SK-N-SH (cell line): ENCODE measurements around the gene USHBP1. TPM values are rescaled to one million over a fixed set of nuclear protein-coding genes. Genes with fewer than 3 reads are reported as not detected.
A peak's percentile ranks its signal among the peaks of the same experiment; 100 is the strongest.

Experiments
- CTCF ChIA-PET: fragments of 300-600, 350-600 bp; formaldehyde crosslinking; extraction: SDS; loops from one replicate; lab custom pipeline; 2021; lab: Yijun Ruan, JAX
- POLR2A ChIA-PET: fragments of 350-600 bp; sonication (Branson Sonifier 250); formaldehyde crosslinking; extraction: SDS; loops from one replicate; lab custom pipeline; 2020; ENCODE audit warnings: antibody characterized with exemption, inconsistent platforms; lab: Yijun Ruan, JAX
- DNase-seq: peaks from one replicate; pipeline ENCODE4 v3.0.0; 2012
- H2AFZ ChIP-seq: fragments of 200-600 bp; sonication (generic); 2 replicates; pipeline ENCODE4 v1.8.1; 2016; ENCODE audit warnings: antibody characterized with exemption, mild to moderate bottlenecking, low read depth
- H3F3A ChIP-seq: fragments of 200-600 bp; sonication (generic); replicated peaks from 2 replicates; pipeline ENCODE3; 2016; ENCODE audit warnings: antibody characterized with exemption, mild to moderate bottlenecking; ENCODE audit not compliant: insufficient read depth
- H3K27ac ChIP-seq, 2 experiments: fragments of 200-500 bp in 1 of 2; fragments of 200-600 bp in 1 of 2; sonication (Bioruptor generic) in 1 of 2; sonication (generic), shearing (Covaris generic) in 1 of 2; 2 replicates each; pipeline versions ENCODE4 v1.5.1 to v1.6.1; 2014 to 2016; ENCODE audit warnings: low read depth in 2 of 2, inconsistent platforms in 1 of 2, low read length in 1 of 2, mild to moderate bottlenecking in 1 of 2, mixed read lengths in 1 of 2
- H3K27me3 ChIP-seq: fragments of 200-600 bp; sonication (generic), shearing (Covaris generic); 2 replicates; pipeline ENCODE4 v1.6.1; 2016; ENCODE audit warnings: mixed run types; ENCODE audit not compliant: insufficient read depth
- H3K36me3 ChIP-seq, 2 experiments: fragments of 200-500 bp in 1 of 2; fragments of 200-600 bp in 1 of 2; sonication (Bioruptor generic) in 1 of 2; sonication (generic) in 1 of 2; replicated peaks in 1 of 2; 2 replicates each; pipeline versions ENCODE3 to v1.5.1; 2014 to 2016; ENCODE audit warnings: low read length in 1 of 2, mild to moderate bottlenecking in 1 of 2; ENCODE audit not compliant: insufficient read depth in 2 of 2, control insufficient read depth in 1 of 2
- H3K4me1 ChIP-seq, 2 experiments: fragments of 200-500 bp in 1 of 2; fragments of 200-600 bp in 1 of 2; sonication (Bioruptor generic) in 1 of 2; sonication (generic), shearing (Covaris generic) in 1 of 2; 2 replicates each; pipeline versions ENCODE4 v1.5.1 to v1.6.1; 2014 to 2016; ENCODE audit warnings: low read depth in 1 of 2, low read length in 1 of 2, mixed run types in 1 of 2; ENCODE audit not compliant: insufficient read depth in 2 of 2, control insufficient read depth in 1 of 2
- H3K4me2 ChIP-seq: fragments of 200-600 bp; sonication (generic), shearing (Covaris generic); 2 replicates; pipeline ENCODE4 v1.6.1; 2017; ENCODE audit warnings: mixed run types
- H3K4me3 ChIP-seq, 2 experiments: fragments of 200-500 bp in 1 of 2; fragments of 200-600 bp in 1 of 2; sonication (Bioruptor generic) in 1 of 2; sonication (generic), shearing (Covaris generic) in 1 of 2; 2 replicates each; pipeline versions ENCODE4 v1.5.1 to v1.8.1; 2014 to 2016; ENCODE audit warnings: low read depth in 2 of 2, inconsistent platforms in 1 of 2, low read length in 1 of 2, mild to moderate bottlenecking in 1 of 2, mixed read lengths in 1 of 2, moderate library complexity in 1 of 2
- H3K79me2 ChIP-seq: fragments of 200-600 bp; sonication (generic); 2 replicates; pipeline ENCODE4 v1.8.1; 2017; ENCODE audit warnings: mild to moderate bottlenecking; ENCODE audit not compliant: insufficient read depth
- H3K9ac ChIP-seq: fragments of 200-600 bp; sonication (generic); 2 replicates; pipeline ENCODE4 v1.6.1; 2017; ENCODE audit warnings: mixed run types
- H3K9me2 ChIP-seq: fragments of 200-600 bp; sonication (generic); 2 replicates; pipeline ENCODE4 v1.6.1; 2017; ENCODE audit warnings: mixed run types
- H3K9me3 ChIP-seq: fragments of 200-600 bp; sonication (generic); 2 replicates; pipeline ENCODE4 v1.6.1; 2017; ENCODE audit warnings: mixed run types, mild to moderate bottlenecking, moderate library complexity
- H4K20me1 ChIP-seq: fragments of 200-600 bp; sonication (generic); 2 replicates; pipeline ENCODE4 v1.6.1; 2017; ENCODE audit warnings: mild to moderate bottlenecking, mixed run types; ENCODE audit not compliant: insufficient read depth
- CHD2 ChIP-seq: fragments of 150-350 bp; IDR thresholded peaks from 2 replicates; pipeline ENCODE4 v1.6.1; 2018; ENCODE audit warnings: low read length; ENCODE audit not compliant: partially characterized antibody
- EP300 ChIP-seq, 2 experiments: IDR thresholded peaks; 2 replicates each; pipeline versions ENCODE4 v1.4.0 to v1.6.1; 2012; ENCODE audit warnings: borderline replicate concordance in 1 of 2, low read depth in 1 of 2, low read length in 1 of 2
- FOXJ3 ChIP-seq: sonication (generic); formaldehyde crosslinking; IDR thresholded peaks from 2 replicates; pipeline ENCODE4 v1.5.1; 2020; ENCODE audit warnings: mild to moderate bottlenecking, missing genetic modification reagents
- GABPA ChIP-seq: IDR thresholded peaks from 2 replicates; pipeline ENCODE4 v1.4.0; 2012; ENCODE audit warnings: low read depth, mild to moderate bottlenecking
- GATA2 ChIP-seq: sonication (generic); formaldehyde crosslinking; IDR thresholded peaks from 2 replicates; pipeline ENCODE4 v1.5.0; 2020; ENCODE audit warnings: mild to moderate bottlenecking, missing genetic modification reagents
- MXI1 ChIP-seq: IDR thresholded peaks from 2 replicates; pipeline ENCODE4 v1.6.1; 2012; ENCODE audit warnings: mild to moderate bottlenecking, low read depth, low read length, improper control_type of control experiment
- NRF1 ChIP-seq: IDR thresholded peaks from 2 replicates; pipeline ENCODE4 v1.6.1; 2012; ENCODE audit warnings: low read depth, mild to moderate bottlenecking, low read length
- RAD21 ChIP-seq: IDR thresholded peaks from 2 replicates; pipeline ENCODE4 v1.6.1; 2012; ENCODE audit warnings: mild to moderate bottlenecking, low read length
- RCOR1 ChIP-seq: fragments of 150-350 bp; IDR thresholded peaks from 2 replicates; pipeline ENCODE4 v1.6.1; 2017; ENCODE audit warnings: antibody characterized with exemption, low read length
- RFX5 ChIP-seq: IDR thresholded peaks from 2 replicates; pipeline ENCODE4 v1.6.1; 2012; ENCODE audit warnings: mild to moderate bottlenecking, improper control_type of control experiment, low read length
- SIN3A ChIP-seq: IDR thresholded peaks from 2 replicates; pipeline ENCODE4 v1.6.1; 2012; ENCODE audit warnings: low read depth, mild to moderate bottlenecking, low read length, moderate library complexity, borderline replicate concordance
- SMC3 ChIP-seq: IDR thresholded peaks from 2 replicates; pipeline ENCODE4 v1.6.1; 2012; ENCODE audit warnings: low read depth, low read length, improper control_type of control experiment
- TAF1 ChIP-seq: IDR thresholded peaks from 2 replicates; pipeline ENCODE4 v1.6.1; 2012; ENCODE audit warnings: low read depth, mild to moderate bottlenecking, low read length, moderate library complexity, borderline replicate concordance
- TCF12 ChIP-seq: IDR thresholded peaks from 2 replicates; pipeline ENCODE4 v1.4.0; 2012
- USF1 ChIP-seq: IDR thresholded peaks from 2 replicates; pipeline ENCODE4 v1.4.0; 2012; ENCODE audit warnings: low read depth, borderline replicate concordance
- USF2 ChIP-seq: fragments of 150-350 bp; IDR thresholded peaks from 2 replicates; pipeline ENCODE4 v1.6.1; 2017; ENCODE audit warnings: antibody characterized with exemption, low read length, low read depth, borderline replicate concordance
- YY1 ChIP-seq: IDR thresholded peaks from 2 replicates; pipeline ENCODE4 v1.4.0; 2012; ENCODE audit warnings: low read depth, mild to moderate bottlenecking
- WGBS: methylation state at CpG from one replicate; pipeline ENCODE4 v1.1.6; 2017; ENCODE audit warnings: low lambda C conversion rate; 5-methylcytosine and 5-hydroxymethylcytosine counted together
- polyA plus RNA-seq, 3 experiments: library from polyadenylated mRNA; depleted of rRNA; stranded (reverse); fragments of >200 nt; gene quantifications; 2 replicates each; pipeline ENCODE4 v1.2.3, GENCODE V29; 2012
- TF ChIP-seq, protein P1 (sequence below): fragments of 200-600 bp; sonication (generic); IDR thresholded peaks from 2 replicates; pipeline ENCODE4 v1.6.1; 2017; ENCODE audit warnings: antibody characterized with exemption, mild to moderate bottlenecking, moderate library complexity
- TF ChIP-seq, protein P2 (sequence below): IDR thresholded peaks from 2 replicates; pipeline ENCODE4 v1.4.0; 2012; ENCODE audit warnings: low read depth

The USHBP1 gene
- polyA plus RNA-seq, 1 of the 3 experiments (the other 2 are of a cell fraction), result 0.03 TPM

DNA sequence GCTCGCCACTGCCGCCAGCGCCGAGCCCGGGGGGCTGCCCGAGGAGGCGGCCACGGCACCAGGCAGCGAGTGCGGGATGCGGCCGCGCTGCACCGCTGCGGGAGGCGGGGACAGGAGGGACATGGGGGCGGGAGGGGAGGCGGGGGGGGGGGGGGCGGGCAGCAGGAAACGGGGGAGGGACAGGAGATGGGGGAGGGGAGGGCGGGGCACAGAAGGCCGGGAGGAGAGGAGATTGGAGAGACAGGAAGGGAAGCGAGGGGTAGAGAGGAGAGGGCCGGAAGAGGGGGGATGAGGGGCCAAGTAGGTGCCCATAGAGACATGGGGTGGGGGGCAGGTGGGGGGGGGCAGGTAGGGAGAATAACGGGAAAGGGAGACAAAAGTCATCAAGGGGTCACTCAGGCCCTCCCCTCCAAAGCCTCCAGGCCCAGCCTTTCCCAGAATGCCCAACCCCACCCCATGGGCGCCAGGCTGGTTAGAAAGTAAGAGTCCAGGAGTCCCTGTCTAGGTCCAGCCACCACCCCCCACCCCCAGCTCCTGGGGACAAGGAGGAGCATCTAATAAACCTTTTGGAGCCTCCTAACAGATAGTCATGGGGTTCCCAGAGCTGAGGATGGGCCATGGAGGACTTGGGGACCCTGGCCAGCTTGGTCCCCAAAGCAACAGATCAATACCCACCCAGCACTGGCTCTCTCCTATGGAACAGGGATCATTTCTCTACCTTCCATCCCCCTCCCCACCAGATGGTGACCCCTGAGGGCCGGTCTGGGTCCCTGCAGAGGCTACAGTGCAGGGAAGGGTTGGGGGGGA is 28.4 kb downstream of the USHBP1 start:
- Histone ChIP-seq H3K9me2 (no peaks in the 10 kb centered on the region), H2AFZ (no peak overlapping the region), H3K27me3 (no peaks in the 10 kb centered on the region), H3K36me3 (peaks cover 16 to 17% of the 10 kb centered on the region in 2 experiments), H3K79me2 (peaks cover 70% of the 10 kb centered on the region), H4K20me1 (peaks cover 17% of the 10 kb centered on the region), H3K4me2 (peak overlapping the region; percentile 97; the same call in 1 of the 2 replicates), H3K9ac (peak overlapping the region; percentile 34; the same call in 1 of the 2 replicates), H3F3A (peaks cover 16% of the 10 kb centered on the region)
- CTCF ChIA-PET, result interaction anchor here (0.6 to 4.4 kb wide), 8 partner anchors 9 to 165 kb away, joined by 3 to 29 read pairs (median 4); partner anchors contain the start of genes ANKLE1, OCEL1 and USE1
- TF ChIP-seq GATA2 (CRISPR knock-in tag) (no peak), USF2 (no peak), GABPA (no peak), TAF1 (peak; percentile 2; the same call in 1 of the 2 replicates), FOXJ3 (no peak)
- TF ChIP-seq, all 33 proteins: peak for 1
- Histone ChIP-seq H3K4me1 (peaks cover 13 to 24% of the 10 kb centered on the region in 2 experiments; a peak in 3 of 4 replicates), H3K9me3 (no peaks in the 10 kb centered on the region), H3K27ac (peak overlapping the region; percentile 48 to 84), H3K4me3 (peak overlapping the region; percentile 53 to 70)
- DNase-seq, result peak; percentile 90
- POLR2A ChIA-PET, result interaction anchor here (2.3 to 2.4 kb wide), 2 partner anchors 10 to 21 kb away, joined by 12 read pairs; partner anchors contain the start of genes OCEL1 and USE1
- 3% methylated on average over 24 of the region's 27 CpGs for WGBS

DNA sequence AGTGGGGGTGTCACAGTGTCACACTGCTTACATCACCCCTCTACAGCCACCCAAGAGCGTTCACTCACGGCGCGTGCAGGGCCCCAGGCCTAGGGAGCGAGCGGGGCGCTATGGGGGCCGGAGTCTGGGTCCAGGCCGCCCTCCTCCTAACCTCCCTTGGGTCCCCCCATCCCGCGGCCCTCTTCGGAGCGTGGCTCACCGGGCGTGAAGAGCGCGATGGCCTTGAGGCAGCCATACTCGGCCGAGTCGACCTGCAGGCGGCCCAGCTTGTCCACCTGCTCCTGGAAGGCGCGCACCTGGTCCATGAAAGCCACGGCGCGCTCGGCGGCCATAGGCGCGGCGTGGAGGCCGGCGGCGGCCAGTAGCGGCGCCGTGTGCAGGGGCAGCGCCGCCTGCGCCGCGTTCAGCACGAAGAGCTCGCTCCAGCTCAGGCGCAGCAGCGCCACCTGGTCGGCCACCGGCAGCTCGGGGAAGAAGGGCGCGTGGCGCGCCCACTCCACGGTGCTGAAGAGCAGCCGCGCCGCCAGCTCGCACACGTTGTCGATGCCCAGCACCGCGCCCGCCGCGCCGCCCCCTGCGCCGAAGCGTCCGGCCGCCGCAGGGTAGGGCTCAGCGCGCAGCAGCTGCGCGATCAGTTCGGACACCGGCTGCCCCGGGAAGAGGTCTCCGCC is 29.1 kb downstream of the USHBP1 start:
- Histone ChIP-seq H2AFZ (no peak overlapping the region), H3F3A (peaks cover 21% of the 10 kb centered on the region), H3K79me2 (peaks cover 62% of the 10 kb centered on the region), H3K36me3 (peaks cover 13 to 19% of the 10 kb centered on the region in 2 experiments), H3K4me2 (peak overlapping the region; percentile 97), H3K27ac (peak overlapping the region; percentile 39 to 83), H3K4me3 (peak overlapping the region; percentile 53 to 70), H3K27me3 (no peaks in the 10 kb centered on the region), H3K4me1 (peaks cover 13 to 22% of the 10 kb centered on the region in 2 experiments; a peak in 3 of 4 replicates), H3K9me3 (no peaks in the 10 kb centered on the region), H4K20me1 (peaks cover 17% of the 10 kb centered on the region), H3K9me2 (no peaks in the 10 kb centered on the region), H3K9ac (peak overlapping the region; percentile 34; the same call in 1 of the 2 replicates)
- no peak for TF ChIP-seq USF1
- TF ChIP-seq RCOR1, result no peak
- TF ChIP-seq, protein P1, sequence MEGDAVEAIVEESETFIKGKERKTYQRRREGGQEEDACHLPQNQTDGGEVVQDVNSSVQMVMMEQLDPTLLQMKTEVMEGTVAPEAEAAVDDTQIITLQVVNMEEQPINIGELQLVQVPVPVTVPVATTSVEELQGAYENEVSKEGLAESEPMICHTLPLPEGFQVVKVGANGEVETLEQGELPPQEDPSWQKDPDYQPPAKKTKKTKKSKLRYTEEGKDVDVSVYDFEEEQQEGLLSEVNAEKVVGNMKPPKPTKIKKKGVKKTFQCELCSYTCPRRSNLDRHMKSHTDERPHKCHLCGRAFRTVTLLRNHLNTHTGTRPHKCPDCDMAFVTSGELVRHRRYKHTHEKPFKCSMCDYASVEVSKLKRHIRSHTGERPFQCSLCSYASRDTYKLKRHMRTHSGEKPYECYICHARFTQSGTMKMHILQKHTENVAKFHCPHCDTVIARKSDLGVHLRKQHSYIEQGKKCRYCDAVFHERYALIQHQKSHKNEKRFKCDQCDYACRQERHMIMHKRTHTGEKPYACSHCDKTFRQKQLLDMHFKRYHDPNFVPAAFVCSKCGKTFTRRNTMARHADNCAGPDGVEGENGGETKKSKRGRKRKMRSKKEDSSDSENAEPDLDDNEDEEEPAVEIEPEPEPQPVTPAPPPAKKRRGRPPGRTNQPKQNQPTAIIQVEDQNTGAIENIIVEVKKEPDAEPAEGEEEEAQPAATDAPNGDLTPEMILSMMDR, result peak; percentile 49
- no peak for TF ChIP-seq GATA2 (CRISPR knock-in tag)
- TF ChIP-seq RAD21, result peak; percentile 56
- no peak for TF ChIP-seq EP300 (IDR thresholded peaks at IDR 0.05; ENCODE audit: borderline replicate concordance in 1 of 2, low read depth in 1 of 2, low read length in 1 of 2)
- no peak for TF ChIP-seq CHD2
- peak; percentile 91 for TF ChIP-seq MXI1
- no peak for TF ChIP-seq RFX5
- peak; percentile 37 for TF ChIP-seq SMC3
- TF ChIP-seq TCF12, result no peak
- no peak for TF ChIP-seq NRF1
- peak; percentile 5; the same call in 1 of the 2 replicates for TF ChIP-seq TAF1
- TF ChIP-seq FOXJ3, result no peak
- TF ChIP-seq YY1, result 0 out of 2 replicates have a peak, but pooled peaks have one; percentile 55
- TF ChIP-seq SIN3A, result peak; percentile 63; the same call in 1 of the 2 replicates
- TF ChIP-seq, protein P2, sequence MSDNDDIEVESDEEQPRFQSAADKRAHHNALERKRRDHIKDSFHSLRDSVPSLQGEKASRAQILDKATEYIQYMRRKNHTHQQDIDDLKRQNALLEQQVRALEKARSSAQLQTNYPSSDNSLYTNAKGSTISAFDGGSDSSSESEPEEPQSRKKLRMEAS, result peak; percentile 63
- WGBS, result 0% methylated on average over 8 of the region's 80 CpGs
- DNase-seq, result peak; percentile 71
- ChIA-PET POLR2A (interaction anchor here (0.8 to 2.4 kb wide), 3 partner anchors 9 to 20 kb away, joined by 5 to 12 read pairs (median 12); partner anchors contain the start of genes OCEL1 and USE1), CTCF (interaction anchor here (0.7 to 4.4 kb wide), 8 partner anchors 9 to 164 kb away, joined by 3 to 29 read pairs (median 4); partner anchors contain the start of genes ANKLE1, OCEL1 and USE1)
